Smooth muscle cell of the brain vasculature (primary cell): Measurements from ENCODE around the gene IMP4.
A peak's percentile ranks its signal among the peaks of the same experiment; 100 is the strongest.

ENCODE experiments used
- DNase-seq: peaks from one replicate; pipeline ENCODE4 v3.0.0-alpha.2; 2012; ENCODE audit warnings: low read depth, low spot score

Gene IMP4

DNA sequence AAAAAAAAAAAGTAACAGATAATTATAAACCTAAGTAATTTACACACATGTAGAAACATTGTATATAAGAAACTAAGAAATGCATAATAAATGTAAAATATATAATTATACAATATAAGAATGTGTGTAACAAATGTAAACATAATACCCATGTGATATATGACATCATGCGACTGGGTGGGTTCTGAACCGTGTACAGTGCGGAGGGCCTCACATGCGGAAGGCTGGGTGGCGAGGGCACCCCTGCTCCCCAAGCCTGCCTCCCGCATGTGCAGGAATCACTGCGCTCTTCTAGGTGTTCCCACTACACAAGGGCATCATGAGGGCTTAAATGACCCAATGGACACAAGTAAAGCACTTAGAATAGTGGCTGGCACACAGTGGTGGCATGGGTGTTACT, 15.2 kb downstream of the IMP4 start:
- DNase-seq: no peak

DNA sequence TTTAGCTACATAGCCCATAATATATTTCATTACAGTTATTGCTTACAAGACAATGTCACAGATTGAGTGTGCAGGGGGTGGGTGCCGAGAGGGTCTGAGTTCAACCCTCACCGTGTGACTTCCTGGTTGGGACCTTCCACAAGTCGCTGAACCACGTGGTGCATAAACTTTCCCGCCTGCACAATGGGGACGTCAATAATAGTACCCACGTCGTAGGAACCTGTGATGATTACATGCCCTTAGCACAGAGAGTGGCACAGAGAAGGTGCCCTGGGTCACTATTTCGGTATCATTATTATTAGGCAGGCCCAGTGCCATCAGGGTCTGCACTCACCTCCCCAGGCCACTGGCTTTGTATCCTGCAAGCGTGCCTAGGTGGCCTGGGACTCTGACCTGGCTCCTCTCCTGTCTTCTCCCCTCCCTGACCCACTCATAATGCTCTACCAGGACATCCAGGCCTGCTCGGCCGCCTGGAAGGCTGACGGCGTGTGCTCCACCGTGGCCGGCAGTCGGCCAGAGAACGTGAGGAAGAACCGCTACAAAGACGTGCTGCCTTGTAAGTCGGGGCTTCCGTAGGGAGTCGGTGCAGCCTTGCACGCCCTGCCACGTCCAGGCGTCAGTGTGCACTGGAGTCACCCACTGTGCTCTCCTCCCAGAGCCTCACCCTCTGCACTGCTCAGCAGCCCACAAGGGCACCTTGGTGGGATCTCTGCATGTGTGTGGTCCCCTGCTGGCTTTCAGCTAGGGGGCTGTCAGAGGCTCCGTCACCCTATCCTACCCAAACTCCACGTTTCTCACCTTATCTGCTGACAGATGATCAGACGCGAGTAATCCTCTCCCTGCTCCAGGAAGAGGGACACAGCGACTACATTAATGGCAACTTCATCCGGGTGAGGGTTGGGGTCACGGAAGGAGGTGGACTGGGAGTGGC, 16.0 kb downstream of the IMP4 start:
- no peak for DNase-seq

DNA sequence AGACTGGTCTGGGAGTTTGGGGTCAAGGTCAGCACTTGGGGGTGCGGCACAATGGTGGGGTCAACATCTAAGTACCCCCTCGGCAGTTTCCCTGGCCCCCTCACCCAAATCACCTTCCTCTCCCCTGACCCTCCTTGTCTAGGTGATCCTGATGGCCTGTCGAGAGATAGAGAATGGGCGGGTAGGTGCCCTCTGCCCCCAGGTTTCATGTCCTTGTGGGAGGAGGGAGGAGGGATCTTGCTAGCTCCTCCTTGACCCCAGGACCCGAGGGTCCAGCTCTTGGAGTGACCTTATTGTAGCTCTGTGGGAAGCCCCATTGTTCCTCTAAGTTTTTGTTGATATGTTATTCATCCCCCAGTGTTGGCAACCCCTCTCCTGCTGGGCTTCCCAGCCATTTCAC, 16.8 kb downstream of the IMP4 start:
- DNase-seq: no peak

DNA sequence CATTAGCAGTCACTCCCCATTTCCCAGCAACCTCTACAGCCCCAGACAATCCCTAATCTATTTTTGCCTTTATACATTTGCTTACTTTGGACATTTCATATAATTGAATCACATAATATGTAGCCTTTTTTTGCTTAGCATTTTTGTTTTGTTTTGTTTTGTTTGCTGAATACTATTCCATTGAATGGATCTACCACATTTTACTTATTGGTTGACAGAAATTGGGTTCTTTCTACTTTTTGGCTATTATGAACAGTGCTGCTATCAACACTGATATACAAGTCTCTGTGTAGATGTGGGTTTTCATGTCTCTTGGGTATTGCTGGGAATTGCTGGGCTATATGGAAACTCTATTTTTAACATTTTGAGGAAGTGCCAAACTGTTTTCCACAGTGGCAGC, 20.8 kb downstream of the IMP4 start:
- no peak for DNase-seq

DNA sequence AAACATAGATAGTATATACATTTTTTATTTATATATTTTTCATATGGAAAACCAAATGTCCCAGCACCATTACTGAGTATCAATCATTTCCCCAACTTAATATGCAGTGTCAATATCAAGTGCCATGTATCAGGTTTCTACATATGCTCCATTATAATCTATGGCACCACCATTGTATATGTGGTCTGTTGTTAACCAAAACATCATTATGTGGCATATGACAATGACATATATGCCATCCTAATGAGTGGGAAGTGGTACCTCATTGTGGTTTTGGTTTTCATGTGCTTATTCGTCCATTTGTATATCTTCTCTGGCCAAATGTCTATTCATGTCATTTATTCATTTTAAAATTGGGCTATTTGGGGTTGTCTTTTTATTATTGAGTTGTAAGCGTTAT, 22.4 kb downstream of the IMP4 start:
- DNase-seq: no peak

DNA sequence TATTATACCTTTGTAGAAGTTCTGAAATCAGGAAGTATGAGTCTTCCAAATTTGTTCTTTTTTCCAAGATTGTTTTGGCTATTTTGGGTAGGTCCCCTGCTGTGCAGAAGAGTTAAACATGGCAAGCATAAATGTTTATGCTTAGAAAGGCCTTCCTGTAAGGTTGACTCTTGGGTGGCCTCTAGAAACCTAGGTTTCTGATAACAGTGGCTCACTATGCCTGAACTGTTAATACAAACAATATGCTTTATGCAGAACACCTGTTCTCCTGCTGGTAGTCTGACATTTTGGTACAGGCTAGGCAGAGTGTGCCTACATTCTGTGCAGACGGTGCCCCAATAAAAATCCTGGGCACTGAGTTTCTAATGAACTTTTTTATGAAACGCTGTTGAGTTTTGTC, 23.3 kb downstream of the IMP4 start:
- no peak for DNase-seq

DNA sequence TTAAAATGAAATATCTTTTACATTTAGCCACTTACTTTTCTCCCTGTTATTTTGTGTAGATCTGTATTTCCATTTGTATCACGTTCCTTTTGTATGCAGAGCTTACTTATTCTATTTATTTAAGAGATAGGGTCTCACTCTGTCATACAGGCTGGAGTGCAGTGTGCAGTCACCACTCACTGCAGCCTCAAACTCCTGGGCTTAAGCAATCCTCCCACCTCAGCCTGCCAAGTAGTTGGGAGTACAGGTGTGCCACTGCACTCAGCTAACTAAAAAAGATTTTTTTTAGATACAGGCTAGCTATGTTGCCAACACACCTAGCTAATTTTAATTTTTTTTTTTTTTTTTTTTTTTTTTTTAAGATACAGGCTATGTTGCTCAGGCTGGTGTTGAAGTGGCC, 24.0 kb downstream of the IMP4 start:
- DNase-seq: no peak

DNA sequence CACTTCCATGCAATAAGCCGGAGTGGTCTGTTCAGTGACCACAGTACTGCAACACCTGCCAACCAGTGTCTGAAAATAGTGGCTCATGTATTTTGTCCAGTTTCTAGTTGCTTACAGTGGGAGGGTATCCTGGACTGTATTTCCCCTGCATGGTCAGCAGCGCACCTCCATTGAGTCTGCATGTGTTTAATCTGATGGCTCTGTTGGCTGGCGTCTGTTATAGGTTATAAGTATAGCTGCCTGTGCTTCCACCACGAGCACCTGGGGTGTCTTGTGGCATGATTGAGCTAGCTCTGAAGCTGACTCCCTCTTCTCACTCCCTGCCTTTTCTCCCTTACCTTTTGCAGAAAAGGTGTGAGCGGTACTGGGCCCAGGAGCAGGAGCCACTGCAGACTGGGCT, 26.1 kb downstream of the IMP4 start:
- DNase-seq: no peak

DNA sequence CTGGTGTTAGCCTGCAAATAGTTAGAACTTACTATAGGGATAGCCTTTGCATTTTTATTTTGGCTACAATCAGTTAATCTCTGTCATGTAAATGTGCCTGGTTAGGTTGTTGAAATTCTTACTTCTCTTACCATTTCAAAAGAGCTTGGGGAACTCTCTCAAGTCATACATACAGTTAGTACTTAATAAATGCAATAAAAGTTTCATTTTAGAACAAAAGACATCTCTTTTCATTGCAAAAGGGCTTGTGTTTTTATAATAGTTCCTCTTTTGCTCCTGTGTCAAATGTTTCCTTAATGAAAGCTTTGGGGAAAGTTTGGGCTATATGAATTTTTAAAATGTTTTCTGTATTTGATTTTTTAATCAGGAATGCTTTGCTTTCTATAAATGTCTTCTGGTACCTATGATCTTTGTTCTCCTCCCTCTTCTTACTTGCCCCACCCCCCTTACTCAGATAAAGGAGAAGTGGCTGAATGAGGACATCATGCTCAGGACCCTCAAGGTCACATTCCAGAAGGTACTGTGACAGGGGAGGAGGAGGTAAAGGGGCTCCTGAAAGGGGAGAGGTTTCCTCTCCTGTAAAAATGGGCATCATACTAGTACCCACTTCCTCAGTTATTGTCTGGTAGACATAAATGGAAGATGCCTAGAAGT, 26.7 kb downstream of the IMP4 start:
- no peak for DNase-seq

DNA sequence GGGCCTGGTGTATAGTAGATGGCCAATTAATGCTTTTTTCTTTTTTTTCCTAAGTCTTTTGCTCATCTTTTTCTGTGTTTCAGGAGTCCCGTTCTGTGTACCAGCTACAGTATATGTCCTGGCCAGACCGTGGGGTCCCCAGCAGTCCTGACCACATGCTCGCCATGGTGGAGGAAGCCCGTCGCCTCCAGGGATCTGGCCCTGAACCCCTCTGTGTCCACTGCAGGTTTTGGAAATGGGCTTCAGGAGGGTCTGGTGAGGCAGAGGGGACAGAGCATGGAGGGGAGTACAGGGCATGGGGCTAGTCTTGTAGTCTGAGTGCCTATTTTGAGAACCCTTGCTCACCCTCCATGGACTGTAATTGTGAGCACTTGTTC, 27.3 kb downstream of the IMP4 start:
- DNase-seq: no peak

DNA sequence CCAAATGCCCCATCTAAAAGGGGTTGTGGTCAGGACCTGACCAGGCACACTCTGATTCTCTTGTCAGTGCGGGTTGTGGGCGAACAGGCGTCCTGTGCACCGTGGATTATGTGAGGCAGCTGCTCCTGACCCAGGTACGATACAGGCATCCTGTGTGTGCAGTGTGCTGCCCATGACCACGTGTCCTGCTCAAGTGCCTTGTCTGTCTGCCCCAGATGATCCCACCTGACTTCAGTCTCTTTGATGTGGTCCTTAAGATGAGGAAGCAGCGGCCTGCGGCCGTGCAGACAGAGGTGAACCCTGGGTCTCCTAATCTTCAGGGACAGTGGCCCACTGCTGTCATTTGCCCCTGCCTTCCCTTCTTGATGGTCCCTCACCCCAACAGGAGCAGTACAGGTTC, 27.8 kb downstream of the IMP4 start:
- no peak for DNase-seq

DNA sequence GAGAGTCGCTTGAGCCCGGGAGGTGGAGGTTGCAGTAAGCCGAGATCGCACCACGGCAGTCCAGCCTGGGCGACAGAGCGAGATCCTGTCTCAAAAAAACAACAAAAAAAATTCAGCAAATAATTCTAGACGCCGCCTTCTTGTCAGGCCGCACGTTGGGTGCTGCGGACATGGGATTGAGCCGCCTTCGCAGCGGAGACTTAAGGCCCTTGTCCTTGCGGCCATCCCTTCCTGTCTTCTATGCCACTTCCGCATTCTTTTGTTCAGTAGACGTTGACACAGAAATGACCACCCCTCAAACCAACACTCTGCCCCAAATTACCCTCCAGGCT, 29.0 kb downstream of the IMP4 start:
- no peak for DNase-seq

DNA sequence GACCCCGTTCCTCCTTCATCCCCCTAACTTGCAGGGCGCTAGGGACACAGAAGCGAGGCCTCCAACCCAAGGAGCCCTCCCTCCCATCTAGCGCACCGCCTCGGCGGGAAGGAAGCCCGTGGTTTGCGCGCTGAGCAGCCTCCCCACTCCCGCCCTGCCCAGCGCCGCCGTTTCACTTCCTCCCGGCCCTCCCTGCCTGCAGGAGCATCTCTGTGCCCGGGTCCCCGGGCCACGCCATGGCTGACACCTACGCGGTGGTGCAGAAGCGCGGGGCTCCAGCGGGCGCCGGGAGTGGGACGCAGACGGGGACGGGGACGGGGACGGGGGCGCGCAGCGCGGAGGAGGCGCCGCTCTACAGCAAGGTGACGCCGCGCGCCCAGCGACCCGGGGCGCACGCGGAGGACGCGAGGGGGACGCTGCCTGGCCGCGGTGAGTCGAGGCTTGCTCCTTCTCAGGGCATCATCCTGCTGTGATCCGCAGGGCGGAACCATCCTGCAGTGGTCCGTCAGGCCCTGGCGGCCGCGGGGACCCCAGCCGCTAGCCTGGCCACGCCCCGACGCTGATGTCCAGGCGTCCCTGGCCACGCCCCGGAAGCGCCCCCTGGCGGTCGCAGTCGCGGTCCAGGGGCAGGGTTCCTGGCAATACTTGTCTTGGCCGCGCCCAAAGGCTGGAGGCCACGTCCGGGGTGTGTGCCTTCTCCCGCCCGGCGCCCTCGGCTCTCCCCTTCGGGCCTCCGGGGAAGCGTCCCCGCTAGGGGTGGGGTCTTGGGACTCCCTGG, 29.5 kb downstream of the IMP4 start:
- DNase-seq: peak; percentile 46

DNA sequence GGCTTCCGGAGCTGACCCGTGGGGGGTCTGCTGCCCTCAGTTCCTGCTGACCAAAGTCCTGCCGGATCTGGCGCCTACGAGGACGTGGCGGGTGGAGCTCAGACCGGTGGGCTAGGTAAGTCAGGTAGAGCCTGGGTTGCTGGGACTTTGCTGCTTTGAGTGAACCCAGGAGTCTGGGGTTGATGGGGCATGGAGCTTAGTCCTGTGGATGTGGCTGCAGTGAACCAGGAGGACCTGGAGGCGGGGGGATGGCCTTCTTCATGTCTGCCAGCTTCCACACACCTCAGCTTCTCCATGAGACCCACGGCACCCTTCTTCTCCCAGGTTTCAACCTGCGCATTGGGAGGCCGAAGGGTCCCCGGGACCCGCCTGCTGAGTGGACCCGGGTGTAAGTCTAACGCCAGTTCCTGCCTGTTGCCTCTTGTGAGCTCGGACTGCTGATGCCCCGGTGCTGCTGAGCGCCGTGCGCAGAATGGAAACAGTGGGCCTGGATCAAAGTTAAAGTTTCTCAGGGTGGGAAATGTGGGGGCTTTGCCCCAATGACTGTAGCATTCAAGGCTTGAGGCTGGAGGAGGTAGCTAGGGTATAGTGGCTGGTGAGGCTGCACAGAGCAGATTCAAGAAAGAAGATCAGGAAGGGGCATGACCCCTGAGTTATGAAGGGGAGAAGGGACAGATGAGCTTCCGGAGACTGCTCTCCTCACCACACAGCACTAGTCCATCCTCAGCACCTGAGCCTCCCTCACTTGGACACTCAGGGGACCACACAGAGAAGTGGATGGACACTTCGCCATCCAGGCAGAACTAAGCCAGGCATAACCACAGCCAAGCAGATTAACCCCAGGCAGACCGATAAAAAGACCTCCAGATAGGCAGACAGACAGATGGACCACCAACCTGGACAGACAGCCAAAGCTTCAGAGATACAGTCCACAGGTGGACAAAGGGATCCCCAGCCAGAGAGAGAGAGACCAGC, 30.4 kb downstream of the IMP4 start:
- no peak for DNase-seq

DNA sequence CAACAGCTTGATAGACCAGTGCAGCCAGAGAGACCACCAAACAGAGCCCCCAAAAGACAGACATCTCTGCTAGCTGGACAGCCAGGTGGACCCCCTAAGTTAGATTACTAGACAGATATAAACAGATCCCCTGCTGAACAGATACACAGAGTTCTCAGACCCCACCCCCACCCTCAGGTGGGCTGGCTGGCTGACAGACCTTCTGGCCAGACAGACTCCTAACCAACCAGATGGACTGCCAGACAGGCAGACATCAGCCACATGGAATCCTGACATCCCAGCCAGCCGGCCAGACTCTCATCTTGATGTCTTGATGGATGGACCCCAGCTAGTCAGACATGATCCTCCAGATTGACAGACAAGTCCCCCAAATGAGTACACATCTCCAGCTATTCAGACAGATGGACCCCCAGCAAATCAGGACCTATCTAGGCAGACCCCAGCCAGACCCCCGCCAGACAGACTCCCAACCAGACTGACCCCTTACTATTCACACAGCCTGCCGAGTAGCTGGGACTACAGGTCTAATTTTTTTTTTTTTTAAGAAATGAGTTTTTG, 31.2 kb downstream of the IMP4 start:
- no peak for DNase-seq

DNA sequence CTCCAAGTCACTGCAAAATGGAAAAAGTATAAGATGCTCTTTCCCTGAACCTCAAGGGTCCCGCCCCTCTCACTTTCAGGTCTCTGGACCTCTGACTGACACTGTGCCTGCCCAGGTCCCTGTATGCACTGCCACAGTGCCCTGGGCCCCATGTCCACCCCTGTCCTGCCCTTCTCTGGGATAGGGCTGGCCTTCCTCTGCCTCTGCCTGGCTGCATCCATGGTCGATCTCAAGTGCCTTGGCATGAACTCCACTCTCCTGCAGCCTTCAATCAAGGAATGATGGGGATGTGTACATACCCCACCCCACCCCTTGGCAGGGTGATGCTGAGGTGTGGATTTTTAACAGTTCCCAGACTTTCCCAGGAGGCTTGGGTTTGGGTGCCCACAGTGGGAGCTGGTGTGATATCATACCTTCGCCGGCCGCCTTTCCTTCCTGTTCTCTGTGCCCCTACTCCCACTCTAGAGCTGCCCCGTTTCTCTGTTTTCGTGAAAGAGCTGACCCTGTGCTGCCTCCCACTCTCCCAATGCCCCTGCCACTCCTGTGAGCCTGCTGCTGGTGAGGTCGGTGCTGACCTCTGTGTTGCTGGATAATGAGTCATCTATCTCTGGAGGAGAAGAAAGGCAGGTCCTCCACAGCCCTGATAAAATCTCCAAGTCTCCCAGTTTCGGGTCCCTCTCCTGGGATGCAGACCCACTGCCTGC, 32.0 kb downstream of the IMP4 start:
- DNase-seq: no peak

DNA sequence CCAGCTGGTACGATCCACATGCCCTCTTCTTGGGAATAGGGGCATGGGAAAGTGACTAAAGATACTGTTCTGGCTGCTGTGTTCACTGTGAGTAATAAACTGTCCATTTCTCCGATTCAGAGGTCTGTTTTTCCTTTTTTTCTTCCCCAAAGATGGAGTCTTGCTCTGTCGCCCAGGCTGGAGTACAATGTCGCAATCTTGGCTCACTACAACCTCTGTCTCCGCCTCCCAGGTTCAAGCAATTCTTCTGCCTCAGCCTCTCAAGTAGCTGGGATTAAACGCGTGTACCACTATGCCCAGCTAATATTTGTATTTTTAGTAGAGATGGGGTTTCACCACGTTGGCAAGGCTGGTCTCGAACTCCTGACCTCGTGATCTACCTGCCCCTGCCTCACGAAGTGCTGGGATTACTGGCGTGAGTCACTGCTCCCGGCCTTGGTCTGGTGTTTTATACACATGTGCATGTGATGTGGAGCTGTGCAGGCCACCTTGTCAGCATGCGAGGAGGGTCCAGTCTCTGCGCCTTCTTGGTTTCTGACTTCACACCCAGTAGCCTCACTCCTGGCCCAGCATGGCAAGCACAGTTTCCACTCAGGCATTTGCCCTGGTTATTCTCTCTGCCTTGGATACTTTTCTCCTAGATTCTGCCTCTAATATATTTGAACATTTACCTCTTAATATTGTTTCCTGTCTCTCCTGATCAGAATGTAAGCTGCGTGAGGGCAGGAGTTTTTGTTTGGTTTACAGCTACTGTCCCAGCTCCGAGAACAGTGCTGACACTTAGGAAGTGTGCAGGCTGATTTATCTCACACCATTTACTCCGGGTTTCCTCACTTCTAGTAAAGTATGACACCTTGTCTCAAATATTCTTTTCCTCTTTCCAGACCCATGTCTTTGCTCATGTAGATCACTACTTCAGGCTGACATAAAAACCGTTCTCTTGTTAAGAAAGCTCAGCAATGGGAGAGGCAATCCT, 32.9 kb downstream of the IMP4 start:
- no peak for DNase-seq

DNA sequence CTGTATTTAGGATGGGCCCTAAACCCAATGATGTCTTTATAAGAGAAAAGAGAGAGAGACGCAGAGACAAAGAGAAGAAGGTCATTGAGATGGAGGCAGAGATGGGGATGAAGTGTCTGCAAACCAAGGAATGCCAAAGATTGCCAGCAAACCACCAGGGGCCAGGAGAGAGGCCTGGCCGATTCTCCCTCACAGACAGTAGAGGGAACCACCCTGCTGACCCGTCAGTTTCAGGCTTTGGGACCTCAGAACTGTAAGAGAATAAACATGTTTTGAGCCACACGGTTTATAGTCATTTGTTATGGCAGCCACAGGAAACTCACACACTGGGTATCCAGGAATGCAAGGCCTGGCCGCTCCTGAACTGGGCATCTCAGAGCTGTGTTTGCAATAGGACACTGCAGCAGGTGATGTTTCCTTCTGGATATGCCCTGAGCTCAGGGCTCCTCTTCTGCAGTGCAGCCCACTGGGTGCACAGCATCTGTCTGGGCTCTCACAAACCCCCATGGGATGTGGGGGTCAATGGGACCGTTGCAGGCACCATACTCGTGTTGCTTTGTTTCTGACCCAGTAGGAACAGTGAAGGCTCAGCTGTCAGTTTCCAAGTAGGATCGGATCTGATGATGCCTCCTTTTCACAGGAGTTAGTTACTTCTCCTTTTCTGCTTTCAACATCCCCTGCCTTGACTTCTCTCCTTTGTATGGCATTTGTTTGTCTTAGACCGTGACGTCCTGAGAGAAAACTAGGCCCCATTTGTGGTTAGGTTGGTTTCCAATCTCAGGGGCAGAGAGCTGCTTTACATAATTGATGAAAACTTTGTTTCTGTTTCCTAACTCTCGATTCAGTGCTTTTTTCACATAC, 34.0 kb downstream of the IMP4 start:
- DNase-seq: no peak
